CD14-positive monocyte (primary cell): ENCODE data around the gene CPNE4. TPM values are rescaled to one million over a fixed set of nuclear protein-coding genes. Genes with fewer than 3 reads are reported as not detected.

Source experiments
- DNase-seq, 3 donors: peaks; one replicate each; pipeline ENCODE4 v3.0.0-alpha.2; 2011 to 2022
- H2AFZ ChIP-seq: 2 replicates; pipeline ENCODE4 v1.6.0; 2012; ENCODE audit warnings: mild to moderate bottlenecking, low read depth, low read length, inconsistent platforms; ENCODE audit not compliant: insufficient read depth, poor library complexity, severe bottlenecking
- H3K27ac ChIP-seq, 2 donors: 1 replicate in 1 of 2; 2 replicates in 1 of 2; pipeline ENCODE4 v1.5.1; 2012 to 2013; ENCODE audit warnings: low read length in 2 of 2, control low read depth in 1 of 2, inconsistent platforms in 1 of 2, low read depth in 1 of 2, mild to moderate bottlenecking in 1 of 2
- H3K27me3 ChIP-seq, 2 donors: one replicate each; pipeline versions ENCODE4 v1.6.0 to v1.6.1; 2011 to 2013; ENCODE audit warnings: low read length in 2 of 2; ENCODE audit not compliant: control insufficient read depth in 2 of 2, insufficient read depth in 2 of 2
- H3K36me3 ChIP-seq, 2 donors: replicated peaks in 1 of 2; 1 replicate in 1 of 2; 2 replicates in 1 of 2; pipeline versions ENCODE4 v1.5.1 to v1.6.1; 2012 to 2013; ENCODE audit warnings: low read length in 2 of 2, control low read depth in 1 of 2, inconsistent platforms in 1 of 2, mild to moderate bottlenecking in 1 of 2; ENCODE audit not compliant: insufficient read depth in 2 of 2, control insufficient read depth in 1 of 2
- H3K4me1 ChIP-seq, 2 donors: 1 replicate in 1 of 2; 2 replicates in 1 of 2; pipeline versions ENCODE4 v1.5.1 to v1.6.1; 2012 to 2013; ENCODE audit warnings: low read length in 2 of 2, control low read depth in 1 of 2, inconsistent platforms in 1 of 2, mild to moderate bottlenecking in 1 of 2, moderate library complexity in 1 of 2; ENCODE audit not compliant: insufficient read depth in 2 of 2, control insufficient read depth in 1 of 2
- H3K4me2 ChIP-seq: replicated peaks from 2 replicates; pipeline ENCODE3; 2012; ENCODE audit warnings: low read length, moderate library complexity, mild to moderate bottlenecking; ENCODE audit not compliant: poor library complexity, severe bottlenecking; ENCODE audit errors: extremely low read depth
- H3K4me3 ChIP-seq, 3 experiments: fragments of 200-600 bp in 1 of 3; sonication (generic) in 1 of 3; replicated peaks in 1 of 3; 1 replicate in 2 of 3; 2 replicates in 1 of 3; pipeline ENCODE4 v1.5.1; 2011 to 2013; ENCODE audit warnings: low read length in 3 of 3, mild to moderate bottlenecking in 3 of 3, control low read depth in 2 of 3, low read depth in 2 of 3, inconsistent platforms in 1 of 3, moderate library complexity in 1 of 3
- H3K79me2 ChIP-seq: 2 replicates; pipeline ENCODE4 v1.6.0; 2012; ENCODE audit warnings: mild to moderate bottlenecking, control low read depth, inconsistent platforms, low read length, moderate library complexity; ENCODE audit not compliant: insufficient read depth
- H3K9ac ChIP-seq: 2 replicates; pipeline ENCODE4 v1.6.0; 2017; ENCODE audit warnings: low read length, mild to moderate bottlenecking; ENCODE audit not compliant: insufficient read depth, poor library complexity, severe bottlenecking
- H3K9me3 ChIP-seq, 2 donors: replicated peaks in 1 of 2; 1 replicate in 1 of 2; 2 replicates in 1 of 2; pipeline versions ENCODE4 v1.5.1 to v1.6.1; 2012 to 2013; ENCODE audit warnings: low read length in 2 of 2, control low read depth in 1 of 2; ENCODE audit not compliant: control insufficient read depth in 1 of 2, insufficient read depth in 1 of 2
- H4K20me1 ChIP-seq: 2 replicates; pipeline ENCODE4 v1.6.0; 2012; ENCODE audit warnings: mild to moderate bottlenecking, low read length, control low read depth, moderate library complexity; ENCODE audit not compliant: insufficient read depth
- H3K27ac Mint-ChIP-seq, 7 donors: one replicate each; pipeline ENCODE4 v1.8.0; 2020; ENCODE audit warnings: mild to moderate bottlenecking in 7 of 7, mixed read lengths in 7 of 7, moderate library complexity in 6 of 7, inconsistent platforms in 2 of 7
- H3K27me3 Mint-ChIP-seq, 3 donors: one replicate each; pipeline ENCODE4 v1.8.0; 2021 to 2022; ENCODE audit warnings: low read depth in 3 of 3, mild to moderate bottlenecking in 3 of 3, mixed read lengths in 3 of 3, moderate library complexity in 3 of 3, inconsistent platforms in 1 of 3
- H3K36me3 Mint-ChIP-seq, 2 donors: one replicate each; pipeline ENCODE4 v1.8.0; 2020; ENCODE audit warnings: mixed read lengths in 2 of 2, inconsistent platforms in 1 of 2, mild to moderate bottlenecking in 1 of 2
- H3K4me1 Mint-ChIP-seq: one replicate; pipeline ENCODE4 v1.8.0; 2020; ENCODE audit warnings: mild to moderate bottlenecking, mixed read lengths
- H3K4me3 Mint-ChIP-seq, 2 donors: one replicate each; pipeline ENCODE4 v1.8.0; 2020; ENCODE audit warnings: mild to moderate bottlenecking in 2 of 2, mixed read lengths in 2 of 2, moderate library complexity in 1 of 2
- H3K9me3 Mint-ChIP-seq, 7 donors: one replicate each; pipeline ENCODE4 v1.8.0; 2020 to 2022; ENCODE audit warnings: mixed read lengths in 7 of 7, mild to moderate bottlenecking in 6 of 7, moderate library complexity in 6 of 7, inconsistent platforms in 2 of 7
- CTCF ChIP-seq: fragments of 200-600 bp; IDR thresholded peaks from one replicate; pipeline ENCODE4 v1.8.0; 2022; ENCODE audit warnings: antibody characterized with exemption, mild to moderate bottlenecking
- WGBS: methylation state at CpG from one replicate; pipeline ENCODE4 v1.1.5; 2013; ENCODE audit warnings: missing lambda C conversion rate; ENCODE audit not compliant: insufficient coverage; 5-methylcytosine and 5-hydroxymethylcytosine counted together
- intact Hi-C, 2 donors: fragments of 100-400 bp; cut with micrococcal nuclease; formaldehyde crosslinking; loops; one replicate each; pipeline versions ENCODE4 v1.15.0 to v1.15.1; 2023
- polyA plus RNA-seq, 3 donors: library from polyadenylated mRNA; depleted of rRNA in 1 of 3; unstranded in 2 of 3; stranded (reverse) in 1 of 3; fragments of 300-500 nt in 2 of 3; fragments of >200 nt in 1 of 3; fragmentation: Illumina TruSeq in 2 of 3; gene quantifications; 1 replicate in 2 of 3; 2 replicates in 1 of 3; pipeline ENCODE4 v1.2.3, GENCODE V29; 2012 to 2021

CPNE4 gene
- polyA plus RNA-seq, 3 donors = not detected

- no peak overlapping the region for H3K4me3 ChIP-seq
- no peaks in the 10 kb centered on the region for H3K4me1 Mint-ChIP-seq
- no CpG with 5 or more reads among the region's 1 CpG for WGBS
- no peaks in the 10 kb centered on the region for H3K27me3 ChIP-seq
- H3K9ac ChIP-seq = no peak overlapping the region
- H3K4me1 ChIP-seq = no peaks in the 10 kb centered on the region
- H3K36me3 ChIP-seq = no peaks in the 10 kb centered on the region
- no peak overlapping the region for H2AFZ ChIP-seq
- no peak overlapping the region for H3K4me3 Mint-ChIP-seq
- no peak for TF ChIP-seq CTCF
- no peaks in the 10 kb centered on the region for H4K20me1 ChIP-seq
- intact Hi-C loops = no loop called here
- no peaks in the 10 kb centered on the region for H3K9me3 ChIP-seq
- no peak for DNase-seq
- H3K36me3 Mint-ChIP-seq = no peaks in the 10 kb centered on the region
- H3K27ac ChIP-seq = no peak overlapping the region
- H3K9me3 Mint-ChIP-seq = peaks cover 0 to 9% (median 0%) of the 10 kb centered on the region in 7 donors
- no peak overlapping the region for H3K4me2 ChIP-seq
- no peaks in the 10 kb centered on the region for H3K79me2 ChIP-seq
- H3K27me3 Mint-ChIP-seq = peaks cover 0 to 6% (median 2%) of the 10 kb centered on the region in 3 donors
- H3K27ac Mint-ChIP-seq = no peak overlapping the region
These were observed 443.3 kb downstream of the CPNE4 start for GRCh38 chr3:131591394-131592014.

- H3K4me1 Mint-ChIP-seq = no peaks in the 10 kb centered on the region
- H3K27me3 Mint-ChIP-seq = peaks cover 0 to 4% (median 2%) of the 10 kb centered on the region in 3 donors
These were observed 448.5 kb downstream of the CPNE4 start for GRCh38 chr3:131586277-131586676.

More at GRCh38 chr3:131586277-131586676, 448.5 kb downstream of the CPNE4 start:
- Mint-ChIP-seq H3K27ac (no peak overlapping the region), H3K4me3 (no peak overlapping the region), H3K36me3 (no peaks in the 10 kb centered on the region), H3K9me3 (peaks cover 0 to 2% (median 0%) of the 10 kb centered on the region in 7 donors)
- H3K4me3 ChIP-seq = no peak overlapping the region
- H3K9me3 ChIP-seq = no peaks in the 10 kb centered on the region
- DNase-seq = no peak
- H3K36me3 ChIP-seq = no peaks in the 10 kb centered on the region
- no peak overlapping the region for H3K4me2 ChIP-seq
- H3K79me2 ChIP-seq = no peaks in the 10 kb centered on the region
- no peak overlapping the region for H2AFZ ChIP-seq
- H3K9ac ChIP-seq = no peak overlapping the region
- TF ChIP-seq CTCF = no peak
- H3K27me3 ChIP-seq = no peaks in the 10 kb centered on the region
- intact Hi-C loops = no loop called here
- H3K27ac ChIP-seq = no peak overlapping the region
- no peaks in the 10 kb centered on the region for H4K20me1 ChIP-seq
- no peaks in the 10 kb centered on the region for H3K4me1 ChIP-seq
